Spleen (tissue), 11 donors: ENCODE results near the gene TRIAP1. TPM values are rescaled to one million over a fixed set of nuclear protein-coding genes. Genes with fewer than 3 reads are reported as not detected.

ENCODE experiments used
- DNase-seq: peaks from one replicate; pipeline ENCODE4 v3.0.0-alpha.2; 2020
- H3K27ac ChIP-seq, 8 donors: fragments of 200-600 bp; sonication (generic) in 7 of 8; 1 replicate in 4 of 8; 2 replicates in 4 of 8; pipeline versions ENCODE4 v1.5.0 to v1.8.0; 2016 to 2021; ENCODE audit warnings: inconsistent platforms in 4 of 8, mild to moderate bottlenecking in 4 of 8, moderate library complexity in 1 of 8
- H3K27me3 ChIP-seq, 7 donors: fragments of 200-600 bp; sonication (generic) in 6 of 7; replicated peaks in 1 of 7; 1 replicate in 4 of 7; 2 replicates in 3 of 7; pipeline versions ENCODE4 v1.5.0 to v1.8.0; 2016 to 2021; ENCODE audit warnings: inconsistent platforms in 3 of 7, mild to moderate bottlenecking in 1 of 7
- H3K36me3 ChIP-seq, 6 donors: fragments of 200-600 bp; sonication (generic) in 5 of 6; 1 replicate in 4 of 6; 2 replicates in 2 of 6; pipeline versions ENCODE4 v1.5.0 to v1.8.0; 2016 to 2021; ENCODE audit warnings: inconsistent platforms in 2 of 6
- H3K4me1 ChIP-seq, 6 donors: fragments of 200-600 bp; sonication (generic) in 5 of 6; 1 replicate in 3 of 6; 2 replicates in 3 of 6; pipeline versions ENCODE4 v1.5.0 to v1.8.0; 2016 to 2021; ENCODE audit warnings: inconsistent platforms in 3 of 6
- H3K4me3 ChIP-seq, 8 donors: fragments of 200-600 bp; sonication (generic) in 7 of 8; 1 replicate in 4 of 8; 2 replicates in 4 of 8; pipeline versions ENCODE4 v1.5.0 to v1.8.0; 2016 to 2021; ENCODE audit warnings: inconsistent platforms in 4 of 8, mild to moderate bottlenecking in 4 of 8, moderate library complexity in 2 of 8
- H3K9me3 ChIP-seq, 8 donors: fragments of 200-600 bp; sonication (generic) in 7 of 8; 1 replicate in 4 of 8; 2 replicates in 4 of 8; pipeline versions ENCODE4 v1.5.0 to v1.8.0; 2016 to 2021; ENCODE audit warnings: inconsistent platforms in 4 of 8
- CTCF ChIP-seq, 11 experiments: fragments of 200-600 bp in 7 of 11; fragments of 450-650 bp in 4 of 11; sonication (generic) in 4 of 11; IDR thresholded peaks in 8 of 11; conservative IDR thresholded peaks in 3 of 11; 1 replicate in 7 of 11; 2 replicates in 4 of 11; pipeline versions ENCODE4 v1.4.0 to v1.8.0; 2016 to 2021; ENCODE audit warnings: antibody characterized with exemption in 11 of 11, inconsistent platforms in 4 of 11, mild to moderate bottlenecking in 1 of 11
- POLR2A ChIP-seq, 3 donors: fragments of 450-650 bp; IDR thresholded peaks; one replicate each; pipeline ENCODE4 v1.5.1; 2017; ENCODE audit warnings: antibody characterized with exemption in 3 of 3, mild to moderate bottlenecking in 1 of 3
- POLR2AphosphoS5 ChIP-seq, 3 donors: sonication (generic); formaldehyde crosslinking; IDR thresholded peaks; one replicate each; pipeline ENCODE4 v1.5.1; 2017; ENCODE audit warnings: antibody characterized with exemption in 3 of 3
- WGBS, 5 donors: extraction: QIAGEN DNeasy Blood & Tissue Kit in 3 of 5; methylation state at CpG; one replicate each; pipeline versions ENCODE4 v1.1.5 to v1.1.7; 2013 to 2018; 5-methylcytosine and 5-hydroxymethylcytosine counted together
- intact Hi-C: fragments of 100-400 bp; cut with DNase I; formaldehyde crosslinking; loops from one replicate; pipeline ENCODE4 v1.15.0; 2023; ENCODE audit warnings: low total_unique reads
- polyA plus RNA-seq, 3 donors: library from polyadenylated mRNA; stranded (reverse); fragments of 200-250 nt; gene quantifications; one replicate each; pipeline ENCODE4 v1.2.1, GENCODE V29; 2013
- total RNA-seq, 7 donors: library from RNA; depleted of rRNA in 3 of 7; stranded (reverse); fragments of >200 nt in 3 of 7; fragmentation: NEBNext Ultra II Directional in 4 of 7; extraction: Animal tissue kit (Norgen Biotek cat#: 25700) in 4 of 7; gene quantifications; one replicate each; pipeline versions ENCODE4 v1.1.0 to v1.2.1, GENCODE V29; 2016 to 2021
- donor health status: healthy with polysubstance abuse.
- donor health status: DM: no; HTN: no; CAD: no; lungs with moderate emphysema.
- donor health status: DM: no; HTN: no; CAD: no.
- donor health status: Bipolar disorder and iron deficiency.
- donor health status: healthy.
- donor health status: DM: no; HTN: no; CAD: no.
- donor health status: DM: yes; HTN: yes; CAD: no.

The TRIAP1 gene
- total and polyA plus RNA-seq, 10 donors: 10.2 to 35.9 (median 14.9) TPM

GRCh38 chr12:120479458-120479857, 33.3 kb upstream of the TRIAP1 start:
- peaks cover 0 to 10% (median 0%) of the 10 kb centered on the region in 6 donors for H3K36me3 ChIP-seq
- no peak for DNase-seq
- intact Hi-C loops: no loop called here
- no peaks in the 10 kb centered on the region for H3K27me3 ChIP-seq
- no peak for TF ChIP-seq POLR2A (IDR thresholded peaks at IDR 0.05)
- TF ChIP-seq CTCF (IDR thresholded peaks at IDR 0.05 in 8 of 11, conservative IDR thresholded peaks at IDR 0.05 in 3 of 11): no peak
- no peak for TF ChIP-seq POLR2AphosphoS5 (IDR thresholded peaks at IDR 0.05)
- no peak overlapping the region for H3K4me3 ChIP-seq
- peak overlapping the region in 2 of 8 donors; percentile 63 to 72 for H3K27ac ChIP-seq
- no peaks in the 10 kb centered on the region for H3K9me3 ChIP-seq
- H3K4me1 ChIP-seq: peaks cover 0 to 40% (median 9%) of the 10 kb centered on the region in 6 donors
- WGBS, 5 donors: 92 to 96% (median 95%) methylated on average over 1 of the region's 1 CpG

GRCh38 chr12:120475643-120476042, 29.5 kb upstream of the TRIAP1 start:
- H3K36me3 ChIP-seq: no peaks in the 10 kb centered on the region
- no peak overlapping the region for H3K4me3 ChIP-seq
- H3K9me3 ChIP-seq: no peaks in the 10 kb centered on the region
- H3K4me1 ChIP-seq: peaks cover 0 to 60% (median 22%) of the 10 kb centered on the region in 6 donors
- 96 to 100% (median 98%) methylated on average over 1 of the region's 1 CpG for WGBS, 5 donors
- intact Hi-C loops: no loop called here
- TF ChIP-seq CTCF (IDR thresholded peaks at IDR 0.05 in 8 of 11, conservative IDR thresholded peaks at IDR 0.05 in 3 of 11) (no peak), POLR2AphosphoS5 (IDR thresholded peaks at IDR 0.05) (no peak), POLR2A (IDR thresholded peaks at IDR 0.05) (no peak)
- DNase-seq: no peak
- H3K27ac ChIP-seq: no peak overlapping the region
- no peaks in the 10 kb centered on the region for H3K27me3 ChIP-seq

- intact Hi-C loops: no loop called here
- DNase-seq: no peak
- Histone ChIP-seq H3K36me3 (no peaks in the 10 kb centered on the region), H3K4me3 (no peak overlapping the region), H3K27ac (peak overlapping the region in 2 of 8 donors; percentile 3 to 22), H3K4me1 (peaks cover 4 to 60% (median 26%) of the 10 kb centered on the region in 6 donors), H3K27me3 (no peaks in the 10 kb centered on the region), H3K9me3 (no peaks in the 10 kb centered on the region)
- WGBS, 5 donors: 5 to 28% (median 15%) methylated on average over 2 of the region's 2 CpGs
- TF ChIP-seq POLR2A (IDR thresholded peaks at IDR 0.05) (no peak), CTCF (IDR thresholded peaks at IDR 0.05 in 8 of 11, conservative IDR thresholded peaks at IDR 0.05 in 3 of 11) (no peak), POLR2AphosphoS5 (IDR thresholded peaks at IDR 0.05) (peak in 1 of 3 donors; percentile 41)
Observed at GRCh38 chr12:120474616-120474960, 28.4 kb upstream of the TRIAP1 start.

- Histone ChIP-seq H3K27me3 (no peaks in the 10 kb centered on the region), H3K9me3 (no peaks in the 10 kb centered on the region), H3K4me3 (no peak overlapping the region), H3K27ac (peak overlapping the region in 1 of 8 donors; percentile 22), H3K36me3 (no peaks in the 10 kb centered on the region), H3K4me1 (peaks cover 4 to 57% (median 26%) of the 10 kb centered on the region in 6 donors)
- intact Hi-C loops: no loop called here
- no peak for TF ChIP-seq CTCF (IDR thresholded peaks at IDR 0.05 in 8 of 11, conservative IDR thresholded peaks at IDR 0.05 in 3 of 11)
- no peak for TF ChIP-seq POLR2AphosphoS5 (IDR thresholded peaks at IDR 0.05)
- no peak for TF ChIP-seq POLR2A (IDR thresholded peaks at IDR 0.05)
- no peak for DNase-seq
- 78 to 86% (median 82%) methylated on average over 6 of the region's 6 CpGs for WGBS, 5 donors
Observed at GRCh38 chr12:120473807-120474615, 27.8 kb upstream of the TRIAP1 start.
